WTC11 (cell line): Measurements from ENCODE around the gene COL4A1. TPM values are rescaled to one million over a fixed set of nuclear protein-coding genes. Genes with fewer than 3 reads are reported as not detected.

Experiments
- ATAC-seq: fragments of 200-7000 bp; cut with Tn5 transposase; 2 replicates; pipeline ENCODE4 v1.10.0; 2021; ENCODE audit warnings: mild to moderate bottlenecking, moderate library complexity
- CTCF ChIA-PET: fragments of 300-600 bp; sonication (Branson Sonifier 250); formaldehyde crosslinking; loops from one replicate; lab custom pipeline; 2021; ENCODE audit warnings: antibody characterized with exemption; lab: Charles Lee
- POLR2A ChIA-PET: fragments of 350-600 bp; sonication (Branson Sonifier 250); formaldehyde crosslinking; loops from one replicate; lab custom pipeline; 2021; ENCODE audit warnings: antibody characterized with exemption; lab: Charles Lee
- DNase-seq: peaks from one replicate; pipeline ENCODE4 v3.0.0; 2021; ENCODE audit warnings: low spot score
- H3K27ac Mint-ChIP-seq: 2 replicates; pipeline ENCODE4 v1.8.0; 2021; ENCODE audit warnings: mixed read lengths
- H3K27me3 Mint-ChIP-seq: 2 replicates; pipeline ENCODE4 v1.8.0; 2021; ENCODE audit warnings: low read depth, mild to moderate bottlenecking, moderate library complexity, mixed read lengths
- H3K36me3 Mint-ChIP-seq: 2 replicates; pipeline ENCODE4 v1.8.0; 2021; ENCODE audit warnings: mixed read lengths
- H3K4me1 Mint-ChIP-seq: 2 replicates; pipeline ENCODE4 v1.8.0; 2022; ENCODE audit warnings: mixed read lengths
- H3K4me3 Mint-ChIP-seq: 2 replicates; pipeline ENCODE4 v1.8.0; 2021; ENCODE audit warnings: mild to moderate bottlenecking, moderate library complexity, mixed read lengths
- H3K9me3 Mint-ChIP-seq: 2 replicates; pipeline ENCODE4 v1.8.0; 2021; ENCODE audit warnings: mixed read lengths
- ELF4 ChIP-seq: sonication (generic); formaldehyde crosslinking; IDR thresholded peaks from 2 replicates; pipeline ENCODE4 v1.8.1; 2022; ENCODE audit warnings: low read depth, mild to moderate bottlenecking, moderate library complexity, missing genetic modification reagents
- ERG ChIP-seq: fragments of 250-450 bp; sonication (Bioruptor Pico); IDR thresholded peaks from 2 replicates; pipeline ENCODE4 v1.8.0; 2021; ENCODE audit warnings: mild to moderate bottlenecking
- GRHL2 ChIP-seq: fragments of 250-450 bp; sonication (Bioruptor Pico); IDR thresholded peaks from 2 replicates; pipeline ENCODE4 v1.8.0; 2022; ENCODE audit warnings: mild to moderate bottlenecking, moderate library complexity; ENCODE audit not compliant: insufficient replicate concordance, severe bottlenecking
- IRF1 ChIP-seq: sonication (generic); formaldehyde crosslinking; IDR thresholded peaks from 2 replicates; pipeline ENCODE4 v1.8.0; 2023; ENCODE audit warnings: missing genetic modification reagents
- IRF2 ChIP-seq: sonication (generic); formaldehyde crosslinking; IDR thresholded peaks from 2 replicates; pipeline ENCODE4 v1.8.0; 2022; ENCODE audit warnings: low read depth, missing genetic modification reagents, borderline replicate concordance
- JAZF1 ChIP-seq: fragments of 250-450 bp; sonication (Bioruptor Pico); IDR thresholded peaks from 2 replicates; pipeline ENCODE4 v1.9.0; 2021; ENCODE audit warnings: moderate library complexity, mild to moderate bottlenecking, inconsistent platforms
- JUN ChIP-seq: sonication (generic); formaldehyde crosslinking; IDR thresholded peaks from 2 replicates; pipeline ENCODE4 v1.8.0; 2023; ENCODE audit warnings: mild to moderate bottlenecking, missing genetic modification reagents
- MAX ChIP-seq: sonication (generic); formaldehyde crosslinking; IDR thresholded peaks from 2 replicates; pipeline ENCODE4 v1.8.0; 2022; ENCODE audit warnings: mild to moderate bottlenecking, missing genetic modification reagents
- NFE2L1 ChIP-seq: sonication (generic); formaldehyde crosslinking; IDR thresholded peaks from 2 replicates; pipeline ENCODE4 v1.8.1; 2023; ENCODE audit warnings: missing genetic modification reagents
- NR2C2 ChIP-seq: sonication (generic); formaldehyde crosslinking; IDR thresholded peaks from 2 replicates; pipeline ENCODE4 v1.8.0; 2022; ENCODE audit warnings: mild to moderate bottlenecking, missing genetic modification reagents
- OVOL2 ChIP-seq: fragments of 250-450 bp; sonication (Bioruptor Pico); IDR thresholded peaks from 2 replicates; pipeline ENCODE4 v1.9.0; 2021; ENCODE audit warnings: mild to moderate bottlenecking, borderline replicate concordance
- PREB ChIP-seq: sonication (generic); formaldehyde crosslinking; IDR thresholded peaks from 2 replicates; pipeline ENCODE4 v1.8.1; 2022; ENCODE audit warnings: mild to moderate bottlenecking, missing genetic modification reagents, moderate library complexity, borderline replicate concordance
- SP1 ChIP-seq: sonication (generic); formaldehyde crosslinking; conservative IDR thresholded peaks from 2 replicates; pipeline ENCODE4 v1.8.1; 2022; ENCODE audit warnings: missing genetic modification reagents
- TCF7 ChIP-seq: sonication (generic); formaldehyde crosslinking; IDR thresholded peaks from 2 replicates; pipeline ENCODE4 v1.8.0; 2022; ENCODE audit warnings: mild to moderate bottlenecking, low read depth, missing genetic modification reagents, moderate library complexity
- ZNF423 ChIP-seq: fragments of 250-450 bp; sonication (Bioruptor Pico); IDR thresholded peaks from 2 replicates; pipeline ENCODE4 v2.1.2; 2022; ENCODE audit warnings: mild to moderate bottlenecking, moderate library complexity
- total RNA-seq: library from RNA; stranded (reverse); gene quantifications from 3 replicates; pipeline ENCODE4 v1.2.3, GENCODE V29; 2021
- TF ChIP-seq, protein P1 (sequence below): fragments of 250-450 bp; sonication (Bioruptor Pico); IDR thresholded peaks from 2 replicates; pipeline ENCODE4 v1.9.0; 2021; ENCODE audit warnings: mild to moderate bottlenecking
- TF ChIP-seq, protein P2 (sequence below): sonication (generic); formaldehyde crosslinking; IDR thresholded peaks from 2 replicates; pipeline ENCODE4 v1.8.1; 2022; ENCODE audit warnings: mild to moderate bottlenecking, moderate library complexity, missing genetic modification reagents
- TF ChIP-seq, protein P3 (sequence below): sonication (generic); formaldehyde crosslinking; IDR thresholded peaks from 2 replicates; pipeline ENCODE4 v1.8.1; 2023; ENCODE audit warnings: mild to moderate bottlenecking, missing genetic modification reagents, moderate library complexity
- TF ChIP-seq, protein P4 (sequence below): fragments of 250-450 bp; sonication (Bioruptor Pico); IDR thresholded peaks from 2 replicates; pipeline ENCODE4 v1.9.0; 2021; ENCODE audit warnings: mild to moderate bottlenecking

Gene COL4A1
- total RNA-seq, 1 experiment from 2014 or later, result 89.6 TPM

GRCh38 chr13:110326263-110326904 is 19.4 kb upstream of the COL4A1 start (continued):
- TF ChIP-seq NFE2L1 (CRISPR knock-in tag), result no peak
- no peak for TF ChIP-seq SP1
- no peak for TF ChIP-seq ZNF423 (CRISPR knock-in tag)
- no peak for TF ChIP-seq PREB (CRISPR knock-in tag)
- no peak for TF ChIP-seq JUN (CRISPR knock-in tag)
- TF ChIP-seq NR2C2 (CRISPR knock-in tag), result no peak
- TF ChIP-seq, protein P1, sequence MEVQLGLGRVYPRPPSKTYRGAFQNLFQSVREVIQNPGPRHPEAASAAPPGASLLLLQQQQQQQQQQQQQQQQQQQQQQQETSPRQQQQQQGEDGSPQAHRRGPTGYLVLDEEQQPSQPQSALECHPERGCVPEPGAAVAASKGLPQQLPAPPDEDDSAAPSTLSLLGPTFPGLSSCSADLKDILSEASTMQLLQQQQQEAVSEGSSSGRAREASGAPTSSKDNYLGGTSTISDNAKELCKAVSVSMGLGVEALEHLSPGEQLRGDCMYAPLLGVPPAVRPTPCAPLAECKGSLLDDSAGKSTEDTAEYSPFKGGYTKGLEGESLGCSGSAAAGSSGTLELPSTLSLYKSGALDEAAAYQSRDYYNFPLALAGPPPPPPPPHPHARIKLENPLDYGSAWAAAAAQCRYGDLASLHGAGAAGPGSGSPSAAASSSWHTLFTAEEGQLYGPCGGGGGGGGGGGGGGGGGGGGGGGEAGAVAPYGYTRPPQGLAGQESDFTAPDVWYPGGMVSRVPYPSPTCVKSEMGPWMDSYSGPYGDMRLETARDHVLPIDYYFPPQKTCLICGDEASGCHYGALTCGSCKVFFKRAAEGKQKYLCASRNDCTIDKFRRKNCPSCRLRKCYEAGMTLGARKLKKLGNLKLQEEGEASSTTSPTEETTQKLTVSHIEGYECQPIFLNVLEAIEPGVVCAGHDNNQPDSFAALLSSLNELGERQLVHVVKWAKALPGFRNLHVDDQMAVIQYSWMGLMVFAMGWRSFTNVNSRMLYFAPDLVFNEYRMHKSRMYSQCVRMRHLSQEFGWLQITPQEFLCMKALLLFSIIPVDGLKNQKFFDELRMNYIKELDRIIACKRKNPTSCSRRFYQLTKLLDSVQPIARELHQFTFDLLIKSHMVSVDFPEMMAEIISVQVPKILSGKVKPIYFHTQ (CRISPR knock-in tag), result no peak
- TF ChIP-seq GRHL2, result no peak
- TF ChIP-seq, protein P2, sequence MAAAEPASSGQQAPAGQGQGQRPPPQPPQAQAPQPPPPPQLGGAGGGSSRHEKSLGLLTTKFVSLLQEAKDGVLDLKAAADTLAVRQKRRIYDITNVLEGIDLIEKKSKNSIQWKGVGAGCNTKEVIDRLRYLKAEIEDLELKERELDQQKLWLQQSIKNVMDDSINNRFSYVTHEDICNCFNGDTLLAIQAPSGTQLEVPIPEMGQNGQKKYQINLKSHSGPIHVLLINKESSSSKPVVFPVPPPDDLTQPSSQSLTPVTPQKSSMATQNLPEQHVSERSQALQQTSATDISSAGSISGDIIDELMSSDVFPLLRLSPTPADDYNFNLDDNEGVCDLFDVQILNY (CRISPR knock-in tag), result no peak
- TF ChIP-seq, protein P3, sequence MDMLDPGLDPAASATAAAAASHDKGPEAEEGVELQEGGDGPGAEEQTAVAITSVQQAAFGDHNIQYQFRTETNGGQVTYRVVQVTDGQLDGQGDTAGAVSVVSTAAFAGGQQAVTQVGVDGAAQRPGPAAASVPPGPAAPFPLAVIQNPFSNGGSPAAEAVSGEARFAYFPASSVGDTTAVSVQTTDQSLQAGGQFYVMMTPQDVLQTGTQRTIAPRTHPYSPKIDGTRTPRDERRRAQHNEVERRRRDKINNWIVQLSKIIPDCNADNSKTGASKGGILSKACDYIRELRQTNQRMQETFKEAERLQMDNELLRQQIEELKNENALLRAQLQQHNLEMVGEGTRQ (CRISPR knock-in tag), result no peak
- TF ChIP-seq IRF2 (CRISPR knock-in tag), result no peak
- TF ChIP-seq MAX (CRISPR knock-in tag), result no peak

- peaks cover 66% of the 10 kb centered on the region for H3K4me1 Mint-ChIP-seq
- CTCF ChIA-PET, result interaction anchor here (0.7 to 4.0 kb wide), 15 partner anchors 14 to 132 kb away, joined by 3 to 29 read pairs (median 4); partner anchors contain the start of genes COL4A1 and COL4A2
- peaks cover 7% of the 10 kb centered on the region for H3K36me3 Mint-ChIP-seq
- ATAC-seq, result no peak
- TF ChIP-seq ELF4 (CRISPR knock-in tag) (no peak), OVOL2 (CRISPR knock-in tag) (no peak)
- POLR2A ChIA-PET, result interaction anchor here (0.5 to 1.4 kb wide), 3 partner anchors 14 to 57 kb away, joined by 3 read pairs; no protein-coding TSS in a partner anchor
- H3K27me3 Mint-ChIP-seq, result no peaks in the 10 kb centered on the region
- DNase-seq, result no peak
- peaks cover 8% of the 10 kb centered on the region for H3K9me3 Mint-ChIP-seq
- H3K27ac Mint-ChIP-seq, result 0 out of 2 replicates have a peak overlapping the region, but pooled peaks have one; percentile 11
- H3K4me3 Mint-ChIP-seq, result no peak overlapping the region
Measured at GRCh38 chr13:110324026-110324749, 17.2 kb upstream of the COL4A1 start.

- no peak overlapping the region for H3K4me3 Mint-ChIP-seq
- H3K9me3 Mint-ChIP-seq, result peaks cover 8% of the 10 kb centered on the region
- DNase-seq (no peak), ATAC-seq (peak; percentile 54)
- no peaks in the 10 kb centered on the region for H3K27me3 Mint-ChIP-seq
- ChIA-PET POLR2A (interaction anchor here (1.0 to 1.3 kb wide), 2 partner anchors 15 to 87 kb away, joined by 3 read pairs; no protein-coding TSS in a partner anchor), CTCF (interaction anchor here (0.7 to 4.0 kb wide), 12 partner anchors 15 to 101 kb away, joined by 3 to 29 read pairs (median 4); partner anchors contain the start of genes COL4A1 and COL4A2)
- peaks cover 7% of the 10 kb centered on the region for H3K36me3 Mint-ChIP-seq
- H3K4me1 Mint-ChIP-seq, result peaks cover 64% of the 10 kb centered on the region
- 0 out of 2 replicates have a peak overlapping the region, but pooled peaks have one; percentile 11 for H3K27ac Mint-ChIP-seq
- TF ChIP-seq JAZF1 (CRISPR knock-in tag) (no peak), TCF7 (CRISPR knock-in tag) (no peak), IRF1 (CRISPR knock-in tag) (no peak), ZNF423 (CRISPR knock-in tag) (peak; percentile 42; the same call in 1 of the 2 replicates), ERG (CRISPR knock-in tag) (no peak)
- TF ChIP-seq, protein P4, sequence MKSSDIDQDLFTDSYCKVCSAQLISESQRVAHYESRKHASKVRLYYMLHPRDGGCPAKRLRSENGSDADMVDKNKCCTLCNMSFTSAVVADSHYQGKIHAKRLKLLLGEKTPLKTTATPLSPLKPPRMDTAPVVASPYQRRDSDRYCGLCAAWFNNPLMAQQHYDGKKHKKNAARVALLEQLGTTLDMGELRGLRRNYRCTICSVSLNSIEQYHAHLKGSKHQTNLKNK (CRISPR knock-in tag), result no peak
Measured at GRCh38 chr13:110323172-110323891, 16.4 kb upstream of the COL4A1 start.
